Activated B cell treated with CpG ODN at 0.5 μM for 24 hours (primary cell): ENCODE data around the gene EVX2. TPM values are rescaled to one million over a fixed set of nuclear protein-coding genes. Genes with fewer than 3 reads are reported as not detected.

ENCODE experiments used
- ATAC-seq: fragments of 200-7000 bp; cut with Tn5 transposase; one replicate; pipeline ENCODE4 v1.10.0; 2021; ENCODE audit warnings: low read depth, mild to moderate bottlenecking, moderate library complexity
- CTCF ChIA-PET: fragments of 350-600 bp; sonication (Branson Sonifier 250); formaldehyde crosslinking; loops from one replicate; lab custom pipeline; 2021; ENCODE audit warnings: antibody characterized with exemption; lab: Charles Lee
- POLR2A ChIA-PET: fragments of 350-600 bp; sonication (Branson Sonifier 250); formaldehyde crosslinking; loops from one replicate; lab custom pipeline; 2021; ENCODE audit warnings: antibody characterized with exemption; lab: Charles Lee
- DNase-seq: peaks from one replicate; pipeline ENCODE4 v3.0.0; 2022
- H3K27ac Mint-ChIP-seq: one replicate; pipeline ENCODE4 v1.8.0; 2020; ENCODE audit warnings: mixed read lengths
- H3K27me3 Mint-ChIP-seq: one replicate; pipeline ENCODE4 v1.8.0; 2021; ENCODE audit warnings: mixed read lengths
- H3K36me3 Mint-ChIP-seq: one replicate; pipeline ENCODE4 v1.8.0; 2021; ENCODE audit warnings: low read depth, mixed read lengths
- H3K4me1 Mint-ChIP-seq: one replicate; pipeline ENCODE4 v1.8.0; 2021; ENCODE audit warnings: mixed read lengths
- H3K4me3 Mint-ChIP-seq: one replicate; pipeline ENCODE4 v1.8.0; 2020; ENCODE audit warnings: mild to moderate bottlenecking, mixed read lengths
- H3K9me3 Mint-ChIP-seq: one replicate; pipeline ENCODE4 v1.8.0; 2020; ENCODE audit warnings: mixed read lengths
- CTCF ChIP-seq: fragments of 200-600 bp; IDR thresholded peaks from one replicate; pipeline ENCODE4 v1.8.0; 2022; ENCODE audit warnings: antibody characterized with exemption, mild to moderate bottlenecking
- intact Hi-C: fragments of 100-400 bp; cut with micrococcal nuclease; formaldehyde crosslinking; loops from one replicate; pipeline ENCODE4 v1.15.1; 2024
- total RNA-seq: library from RNA; stranded (reverse); gene quantifications from 2 replicates; pipeline ENCODE4 v1.2.3, GENCODE V29; 2022

EVX2 gene
- total RNA-seq, 1 donor from 2014 or later: not detected

DNA sequence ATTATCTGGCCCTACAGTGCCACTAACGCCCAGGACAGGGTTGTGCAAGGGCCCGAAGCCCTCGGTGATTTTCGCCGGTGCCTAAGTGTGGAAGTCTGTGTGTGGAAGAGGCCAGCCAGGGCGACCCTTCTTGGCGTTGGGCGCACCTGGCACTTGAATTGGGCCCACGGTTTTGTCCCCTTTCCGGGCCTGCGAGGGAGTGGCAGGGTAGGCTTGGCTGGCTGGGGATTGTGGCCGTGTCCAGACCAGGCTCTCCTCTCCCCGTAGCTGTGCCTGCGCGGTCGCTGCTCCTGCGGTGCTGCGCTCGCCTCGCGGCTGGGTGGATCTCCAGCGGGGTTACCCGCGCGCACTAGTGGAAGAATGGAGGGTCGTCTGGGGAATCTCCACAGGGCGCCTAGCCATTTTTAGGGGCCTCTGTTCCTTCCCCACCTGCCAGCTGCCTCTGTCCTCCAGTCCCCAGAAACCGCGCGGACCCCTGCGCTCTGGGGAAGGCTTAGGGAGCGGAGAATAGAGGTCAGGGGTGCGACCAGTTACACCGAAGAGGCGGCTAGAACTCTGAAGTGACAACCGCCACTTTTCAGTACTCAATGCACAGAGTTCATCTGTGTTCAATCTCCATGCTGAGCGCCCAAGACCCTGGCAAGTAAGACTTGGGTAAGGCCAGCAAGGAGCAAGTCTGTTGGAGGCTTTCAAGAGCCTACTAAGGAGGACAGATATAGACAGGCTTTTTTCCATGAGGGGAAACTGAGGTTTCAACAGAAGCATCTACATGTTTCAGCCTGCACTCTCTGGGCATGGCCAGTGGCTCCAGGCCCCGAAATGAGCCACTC, 16.0 kb downstream of the EVX2 start:
- intact Hi-C loops: no loop called here
- H3K36me3 Mint-ChIP-seq: no peaks in the 10 kb centered on the region
- POLR2A ChIA-PET: no interaction called here
- no peak for ATAC-seq
- no peak overlapping the region for H3K4me3 Mint-ChIP-seq
- no peak for DNase-seq
- H3K27me3 Mint-ChIP-seq: peaks cover 68% of the 10 kb centered on the region
- CTCF ChIA-PET: no interaction called here
- peaks cover 3% of the 10 kb centered on the region for H3K4me1 Mint-ChIP-seq
- no peaks in the 10 kb centered on the region for H3K9me3 Mint-ChIP-seq
- no peak for TF ChIP-seq CTCF
- H3K27ac Mint-ChIP-seq: no peak overlapping the region

DNA sequence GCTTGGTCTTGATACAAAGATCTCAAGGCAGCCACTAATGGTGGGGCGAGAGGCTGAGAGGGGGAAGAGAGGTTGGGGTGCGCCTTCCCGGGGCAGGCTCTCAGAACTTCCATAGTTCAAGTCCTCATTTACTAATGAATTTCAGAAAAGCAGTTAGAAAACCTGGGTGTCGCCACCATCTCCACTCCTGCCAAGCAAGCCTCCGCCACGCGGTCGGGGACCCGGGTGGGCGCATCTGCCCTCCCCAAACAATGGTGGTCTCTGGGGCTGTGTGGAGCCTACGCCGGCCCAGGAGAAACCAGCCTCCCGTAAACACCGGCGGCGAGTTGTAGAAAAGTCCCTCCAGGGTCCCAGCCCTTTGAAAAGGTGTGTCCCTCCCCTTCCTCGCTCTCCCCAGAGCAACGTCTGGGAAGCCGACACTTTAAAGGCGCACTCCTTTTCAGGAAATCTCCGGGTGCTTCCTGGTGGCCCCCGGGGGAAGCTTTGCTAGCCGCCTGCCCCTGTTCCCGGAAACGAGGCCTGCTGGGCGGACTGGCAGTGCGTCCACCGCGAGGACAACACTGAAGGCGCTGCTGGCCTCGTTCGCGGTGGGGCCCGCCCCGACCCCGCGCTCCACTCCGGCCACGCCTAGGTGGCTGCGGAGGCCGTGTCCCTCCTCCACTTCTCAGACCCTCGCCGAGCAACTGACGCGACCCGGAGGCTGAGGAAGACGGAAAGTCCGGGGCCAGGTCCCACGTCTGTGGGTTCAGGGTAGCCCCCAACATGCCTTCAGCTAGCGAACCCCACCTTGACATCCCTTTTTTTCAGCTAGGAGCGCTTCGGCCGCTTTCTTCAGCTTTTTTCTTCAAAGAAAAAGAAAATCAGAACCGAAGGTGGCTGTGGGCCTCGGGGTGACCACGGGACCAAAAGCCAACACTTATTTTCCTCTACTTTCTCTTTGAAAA, 16.8 kb downstream of the EVX2 start:
- no peaks in the 10 kb centered on the region for H3K36me3 Mint-ChIP-seq
- ChIA-PET POLR2A (no interaction called here), CTCF (no interaction called here)
- TF ChIP-seq CTCF: no peak
- H3K27ac Mint-ChIP-seq: no peak overlapping the region
- H3K4me3 Mint-ChIP-seq: no peak overlapping the region
- no peaks in the 10 kb centered on the region for H3K9me3 Mint-ChIP-seq
- H3K27me3 Mint-ChIP-seq: peaks cover 68% of the 10 kb centered on the region
- no peak for ATAC-seq
- intact Hi-C loops: no loop called here
- DNase-seq: no peak
- peaks cover 3% of the 10 kb centered on the region for H3K4me1 Mint-ChIP-seq

DNA sequence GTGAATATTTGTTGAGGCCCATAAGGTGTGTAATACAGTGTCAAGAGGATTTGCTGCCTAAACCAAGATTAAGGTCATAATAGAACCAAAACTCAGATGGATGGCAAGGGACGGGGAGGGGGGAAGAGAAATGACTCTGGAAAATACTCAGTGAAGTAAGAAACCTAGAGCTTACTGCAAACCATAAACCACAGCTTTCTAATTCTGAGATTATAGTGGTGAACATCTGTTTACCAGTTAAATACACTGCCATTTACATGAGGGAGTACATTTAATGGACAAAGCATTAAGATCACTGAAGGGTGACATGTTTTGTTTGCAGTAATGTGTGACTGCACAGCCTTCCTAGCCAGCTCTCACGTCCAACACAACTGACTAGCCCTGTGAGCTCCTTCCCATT, 19.8 kb downstream of the EVX2 start:
- no peak for ATAC-seq
- intact Hi-C loops: no loop called here
- DNase-seq: no peak
- H3K9me3 Mint-ChIP-seq: no peaks in the 10 kb centered on the region
- H3K27ac Mint-ChIP-seq: no peak overlapping the region
- ChIA-PET POLR2A (no interaction called here), CTCF (no interaction called here)
- peaks cover 3% of the 10 kb centered on the region for H3K4me1 Mint-ChIP-seq
- no peak overlapping the region for H3K4me3 Mint-ChIP-seq
- H3K36me3 Mint-ChIP-seq: no peaks in the 10 kb centered on the region
- TF ChIP-seq CTCF: no peak
- H3K27me3 Mint-ChIP-seq: peaks cover 50% of the 10 kb centered on the region

- intact Hi-C loops: no loop called here
- Mint-ChIP-seq H3K9me3 (no peaks in the 10 kb centered on the region), H3K4me1 (no peaks in the 10 kb centered on the region), H3K36me3 (no peaks in the 10 kb centered on the region), H3K27ac (no peak overlapping the region), H3K4me3 (no peak overlapping the region), H3K27me3 (peaks cover 25% of the 10 kb centered on the region)
- ChIA-PET POLR2A (interaction anchor here (0.6 kb wide), 1 partner anchor 49 kb away, joined by 3 read pairs; no protein-coding TSS in a partner anchor), CTCF (no interaction called here)
- TF ChIP-seq CTCF: no peak
- DNase-seq (no peak), ATAC-seq (no peak)
These were observed 27.4 kb downstream of the EVX2 start for GRCh38 chr2:176056406-176056805.

GRCh38 chr2:176039375-176039774, 44.4 kb downstream of the EVX2 start:
- TF ChIP-seq CTCF: no peak
- no peaks in the 10 kb centered on the region for H3K36me3 Mint-ChIP-seq
- ChIA-PET POLR2A (no interaction called here), CTCF (no interaction called here)
- no peak for DNase-seq
- H3K27me3 Mint-ChIP-seq: peaks cover 16% of the 10 kb centered on the region
- peaks cover 6% of the 10 kb centered on the region for H3K9me3 Mint-ChIP-seq
- ATAC-seq: no peak
- intact Hi-C loops: no loop called here
- no peaks in the 10 kb centered on the region for H3K4me1 Mint-ChIP-seq
- no peak overlapping the region for H3K27ac Mint-ChIP-seq
- no peak overlapping the region for H3K4me3 Mint-ChIP-seq
